PC-9 (cell line): Measurements from ENCODE around the gene ITGB4.

ENCODE experiments used
- CTCF ChIP-seq: fragments of 200-600 bp; sonication (generic); conservative IDR thresholded peaks from 2 replicates; pipeline ENCODE4 v1.6.1; 2017; ENCODE audit warnings: mixed run types, antibody characterized with exemption, mild to moderate bottlenecking, moderate library complexity
- EZH2 ChIP-seq: fragments of 200-600 bp; sonication (generic); IDR thresholded peaks from 2 replicates; pipeline ENCODE4 v1.8.0; 2017; ENCODE audit warnings: antibody characterized with exemption, low read depth

GRCh38 chr17:75672011-75672410, 49.2 kb upstream of the ITGB4 start:
- TF ChIP-seq CTCF, result no peak
- TF ChIP-seq EZH2, result no peak
